Upper lobe of left lung (tissue), 6 donors: Measurements from ENCODE around the gene CLNK. TPM values are rescaled to one million over a fixed set of nuclear protein-coding genes. Genes with fewer than 3 reads are reported as not detected.
A peak's percentile ranks its signal among the peaks of the same experiment; 100 is the strongest.

ENCODE experiments used
- ATAC-seq, 2 donors: fragments of 200-7000 bp; cut with Tn5 transposase; one replicate each; pipeline ENCODE4 v1.9.1; 2022; ENCODE audit warnings: mild to moderate bottlenecking in 2 of 2, moderate library complexity in 2 of 2; ENCODE audit not compliant: low FRiP score in 2 of 2
- DNase-seq, 2 donors: peaks; one replicate each; pipeline ENCODE4 v3.0.0-alpha.2; 2019 to 2020
- H3K27ac ChIP-seq, 4 donors: fragments of 200-600 bp; sonication (generic); one replicate each; pipeline ENCODE4 v1.5.1; 2016 to 2019
- H3K27me3 ChIP-seq, 4 donors: fragments of 200-600 bp; sonication (generic); one replicate each; pipeline ENCODE4 v1.5.1; 2017 to 2019
- H3K36me3 ChIP-seq, 4 donors: fragments of 200-600 bp; sonication (generic); one replicate each; pipeline ENCODE4 v1.5.1; 2016 to 2019
- H3K4me1 ChIP-seq, 4 donors: fragments of 200-600 bp; sonication (generic); one replicate each; pipeline ENCODE4 v1.5.1; 2018 to 2019
- H3K4me3 ChIP-seq, 4 donors: fragments of 200-600 bp; sonication (generic); one replicate each; pipeline ENCODE4 v1.5.1; 2017 to 2019; ENCODE audit warnings: mild to moderate bottlenecking in 2 of 4, moderate library complexity in 1 of 4
- H3K9me3 ChIP-seq, 4 donors: fragments of 200-600 bp; sonication (generic); one replicate each; pipeline ENCODE4 v1.5.1; 2018 to 2019
- CTCF ChIP-seq, 6 experiments: fragments of 450-650 bp in 4 of 6; fragments of 200-600 bp in 2 of 6; sonication (generic) in 2 of 6; IDR thresholded peaks; one replicate each; pipeline ENCODE4 v1.5.1; 2016 to 2019; ENCODE audit warnings: antibody characterized with exemption in 6 of 6
- EP300 ChIP-seq, 4 donors: sonication (generic); formaldehyde crosslinking; IDR thresholded peaks; one replicate each; pipeline ENCODE4 v1.5.1; 2017; ENCODE audit warnings: antibody characterized with exemption in 4 of 4, control low read depth in 2 of 4
- POLR2A ChIP-seq, 4 donors: fragments of 450-650 bp; IDR thresholded peaks; one replicate each; pipeline ENCODE4 v1.5.1; 2016 to 2017; ENCODE audit warnings: antibody characterized with exemption in 4 of 4, mild to moderate bottlenecking in 2 of 4
- POLR2AphosphoS5 ChIP-seq, 2 donors: sonication (generic); formaldehyde crosslinking; IDR thresholded peaks; one replicate each; pipeline ENCODE4 v1.5.1; 2017; ENCODE audit warnings: antibody characterized with exemption in 2 of 2
- WGBS, 2 donors: methylation state at CpG; one replicate each; pipeline ENCODE4 v1.1.5; 2017 to 2018; 5-methylcytosine and 5-hydroxymethylcytosine counted together
- total RNA-seq, 6 donors: library from RNA; depleted of rRNA in 4 of 6; stranded (reverse); fragments of >200 nt in 4 of 6; gene quantifications; one replicate each; pipeline versions ENCODE4 v1.1.0 to v1.2.1, GENCODE V29; 2016 to 2021
- donor health status: DM: no; HTN: no; CAD: no; lungs with moderate emphysema.
- donor health status: DM: no; HTN: yes; CAD: no; lungs with severe emphysema.

The CLNK gene
- total RNA-seq, 6 donors from 2014 or later = 0.14 to 0.69 (median 0.20) TPM; not detected in 3

- ATAC-seq (peak; percentile 90 to 96), DNase-seq (peak; percentile 68 to 95)
- Histone ChIP-seq H3K4me1 (peaks cover 6 to 25% (median 7%) of the 10 kb centered on the region in 4 donors), H3K36me3 (no peaks in the 10 kb centered on the region), H3K27me3 (peaks cover 0 to 8% (median 0%) of the 10 kb centered on the region in 4 donors), H3K9me3 (no peaks in the 10 kb centered on the region), H3K4me3 (peak overlapping the region in 3 of 4 donors; percentile 24 to 46 (median 36)), H3K27ac (no peak overlapping the region)
- no peak for TF ChIP-seq POLR2A (IDR thresholded peaks at IDR 0.05)
- TF ChIP-seq CTCF (IDR thresholded peaks at IDR 0.05) = peak; percentile 93 to 98 (median 96)
- 13 to 15% methylated on average over 3 to 46 of the region's 72 CpGs for WGBS, 2 donors
These were observed 223.3 kb downstream of the CLNK start for GRCh38 chr4:10461091-10461849.

- no peak for TF ChIP-seq CTCF (IDR thresholded peaks at IDR 0.05)
- TF ChIP-seq EP300 (IDR thresholded peaks at IDR 0.05) = no peak
- TF ChIP-seq POLR2AphosphoS5 (IDR thresholded peaks at IDR 0.05) = no peak
- TF ChIP-seq POLR2A (IDR thresholded peaks at IDR 0.05) = no peak
- WGBS, 2 donors = 83 to 88% methylated on average over 11 of the region's 11 CpGs
- Histone ChIP-seq H3K4me3 (peak overlapping the region in 3 of 4 donors; percentile 24 to 46 (median 36)), H3K4me1 (peaks cover 6 to 29% (median 9%) of the 10 kb centered on the region in 4 donors), H3K27me3 (peaks cover 0 to 8% (median 0%) of the 10 kb centered on the region in 4 donors), H3K9me3 (no peaks in the 10 kb centered on the region), H3K27ac (no peak overlapping the region), H3K36me3 (no peaks in the 10 kb centered on the region)
- no peak for ATAC-seq
- no peak for DNase-seq
These were observed 224.1 kb downstream of the CLNK start for GRCh38 chr4:10460313-10461047.

GRCh38 chr4:10459305-10459704, 225.3 kb downstream of the CLNK start:
- WGBS, 2 donors = 92 to 95% methylated on average over 8 of the region's 8 CpGs
- DNase-seq (no peak), ATAC-seq (no peak)
- Histone ChIP-seq H3K27ac (no peak overlapping the region), H3K27me3 (peaks cover 0 to 8% (median 0%) of the 10 kb centered on the region in 4 donors), H3K9me3 (no peaks in the 10 kb centered on the region), H3K4me1 (peaks cover 6 to 29% (median 9%) of the 10 kb centered on the region in 4 donors), H3K36me3 (peaks cover 0 to 3% (median 1%) of the 10 kb centered on the region in 4 donors), H3K4me3 (no peak overlapping the region)
- TF ChIP-seq EP300 (IDR thresholded peaks at IDR 0.05) (no peak), CTCF (IDR thresholded peaks at IDR 0.05) (no peak), POLR2A (IDR thresholded peaks at IDR 0.05) (no peak), POLR2AphosphoS5 (IDR thresholded peaks at IDR 0.05) (no peak)

- ATAC-seq = no peak
- peaks cover 0 to 12% (median 3%) of the 10 kb centered on the region in 4 donors for H3K36me3 ChIP-seq
- peaks cover 0 to 8% (median 0%) of the 10 kb centered on the region in 4 donors for H3K27me3 ChIP-seq
- peaks cover 6 to 29% (median 9%) of the 10 kb centered on the region in 4 donors for H3K4me1 ChIP-seq
- DNase-seq = peak in 1 of 2 donors; percentile 61
- H3K9me3 ChIP-seq = no peaks in the 10 kb centered on the region
- no peak overlapping the region for H3K27ac ChIP-seq
- WGBS, 2 donors = 53 to 68% methylated on average over 13 of the region's 13 CpGs
- TF ChIP-seq POLR2A (IDR thresholded peaks at IDR 0.05) = no peak
- TF ChIP-seq POLR2AphosphoS5 (IDR thresholded peaks at IDR 0.05) = no peak
- TF ChIP-seq CTCF (IDR thresholded peaks at IDR 0.05) = no peak
- no peak for TF ChIP-seq EP300 (IDR thresholded peaks at IDR 0.05)
- peak overlapping the region in 1 of 4 donors; percentile 67 for H3K4me3 ChIP-seq
These were observed 226.4 kb downstream of the CLNK start for GRCh38 chr4:10458177-10458576.
